ENCODE results near the gene U2AF2.

Gene U2AF2

GRCh38 chr19:55623130-55623529, 31.7 kb upstream of the U2AF2 start:
- Histone ChIP-seq H3K9ac (ENCODE audit: low read length) (peak overlapping the region; percentile 12), H3K36me3 (ENCODE audit: control insufficient read depth, insufficient read depth, low read length, severe bottlenecking) (no peaks in the 10 kb centered on the region), H3K27me3 (replicated peaks; ENCODE audit: control insufficient read depth, insufficient read depth, low read length) (no peaks in the 10 kb centered on the region), H3K9me3 (ENCODE audit: control insufficient read depth, low read length) (no peaks in the 10 kb centered on the region), H3K4me1 (ENCODE audit: control insufficient read depth, insufficient read depth, low read length) (peaks cover 32% of the 10 kb centered on the region), H3K4me3 (ENCODE audit: low read length) (no peak overlapping the region)
- DNase-seq (ENCODE audit: low read depth) = no peak

GRCh38 chr19:55623561-55623960, 31.3 kb upstream of the U2AF2 start:
- Histone ChIP-seq H3K9ac (ENCODE audit: low read length) (peak overlapping the region; percentile 12), H3K27me3 (replicated peaks; ENCODE audit: control insufficient read depth, insufficient read depth, low read length) (no peaks in the 10 kb centered on the region), H3K9me3 (ENCODE audit: control insufficient read depth, low read length) (no peaks in the 10 kb centered on the region), H3K4me1 (ENCODE audit: control insufficient read depth, insufficient read depth, low read length) (peaks cover 29% of the 10 kb centered on the region), H3K36me3 (ENCODE audit: control insufficient read depth, insufficient read depth, low read length, severe bottlenecking) (no peaks in the 10 kb centered on the region), H3K4me3 (ENCODE audit: low read length) (peak overlapping the region; percentile 72)
- DNase-seq (ENCODE audit: low read depth) = no peak

- Histone ChIP-seq H3K9me3 (ENCODE audit: control insufficient read depth, low read length) (no peaks in the 10 kb centered on the region), H3K4me3 (ENCODE audit: low read length) (peak within 1 kb of the TSS; percentile 77), H3K4me1 (ENCODE audit: control insufficient read depth, insufficient read depth, low read length) (peaks cover 22% of the 10 kb centered on the region), H3K27me3 (replicated peaks; ENCODE audit: control insufficient read depth, insufficient read depth, low read length) (no peaks in the 10 kb centered on the region), H3K36me3 (ENCODE audit: control insufficient read depth, insufficient read depth, low read length, severe bottlenecking) (no peaks in the 10 kb centered on the region), H3K9ac (ENCODE audit: low read length) (peak within 1 kb of the TSS; percentile 80)
- DNase-seq (ENCODE audit: low read depth) = peak; percentile 98
Observed at GRCh38 chr19:55624109-55625003, 30.5 kb upstream of the U2AF2 start, which contains the start of gene ZNF784. TSS of gene ZNF784 (minus strand) at chr19:55624566. CDS start at chr19:55624561, 5 bp downstream.

- Histone ChIP-seq H3K9me3 (ENCODE audit: control insufficient read depth, low read length) (no peaks in the 10 kb centered on the region), H3K9ac (ENCODE audit: low read length) (peak overlapping the region; percentile 80), H3K4me1 (ENCODE audit: control insufficient read depth, insufficient read depth, low read length) (peaks cover 16% of the 10 kb centered on the region), H3K36me3 (ENCODE audit: control insufficient read depth, insufficient read depth, low read length, severe bottlenecking) (no peaks in the 10 kb centered on the region), H3K4me3 (ENCODE audit: low read length) (peak overlapping the region; percentile 77), H3K27me3 (replicated peaks; ENCODE audit: control insufficient read depth, insufficient read depth, low read length) (no peaks in the 10 kb centered on the region)
- DNase-seq (ENCODE audit: low read depth) = no peak
Observed at GRCh38 chr19:55625004-55625326, 29.9 kb upstream of the U2AF2 start.

- Histone ChIP-seq H3K27me3 (replicated peaks; ENCODE audit: control insufficient read depth, insufficient read depth, low read length) (no peaks in the 10 kb centered on the region), H3K4me1 (ENCODE audit: control insufficient read depth, insufficient read depth, low read length) (peaks cover 6% of the 10 kb centered on the region), H3K36me3 (ENCODE audit: control insufficient read depth, insufficient read depth, low read length, severe bottlenecking) (no peaks in the 10 kb centered on the region), H3K9me3 (ENCODE audit: control insufficient read depth, low read length) (no peaks in the 10 kb centered on the region), H3K9ac (ENCODE audit: low read length) (no peak overlapping the region), H3K4me3 (ENCODE audit: low read length) (no peak overlapping the region)
- no peak for DNase-seq (ENCODE audit: low read depth)
Observed at GRCh38 chr19:55626350-55626749, 28.5 kb upstream of the U2AF2 start.

- H3K9ac ChIP-seq (ENCODE audit: low read length) = peak overlapping the region; percentile 25
- H3K4me3 ChIP-seq (ENCODE audit: low read length) = no peak overlapping the region
- H3K9me3 ChIP-seq (ENCODE audit: control insufficient read depth, low read length) = no peaks in the 10 kb centered on the region
- H3K4me1 ChIP-seq (ENCODE audit: control insufficient read depth, insufficient read depth, low read length) = peaks cover 24% of the 10 kb centered on the region
- peak; percentile 98 for DNase-seq (ENCODE audit: low read depth)
- H3K27me3 ChIP-seq (replicated peaks; ENCODE audit: control insufficient read depth, insufficient read depth, low read length) = no peaks in the 10 kb centered on the region
- no peaks in the 10 kb centered on the region for H3K36me3 ChIP-seq (ENCODE audit: control insufficient read depth, insufficient read depth, low read length, severe bottlenecking)
Observed at GRCh38 chr19:55632463-55632834, 22.4 kb upstream of the U2AF2 start.

- H3K4me1 ChIP-seq (ENCODE audit: control insufficient read depth, insufficient read depth, low read length) = peaks cover 32% of the 10 kb centered on the region
- H3K9ac ChIP-seq (ENCODE audit: low read length) = peak overlapping the region; percentile 100
- DNase-seq (ENCODE audit: low read depth) = no peak
- peak overlapping the region; percentile 99 for H3K4me3 ChIP-seq (ENCODE audit: low read length)
- H3K36me3 ChIP-seq (ENCODE audit: control insufficient read depth, insufficient read depth, low read length, severe bottlenecking) = peaks cover 3% of the 10 kb centered on the region
- no peaks in the 10 kb centered on the region for H3K27me3 ChIP-seq (replicated peaks; ENCODE audit: control insufficient read depth, insufficient read depth, low read length)
- H3K9me3 ChIP-seq (ENCODE audit: control insufficient read depth, low read length) = no peaks in the 10 kb centered on the region
Observed at GRCh38 chr19:55633861-55634260, 21.0 kb upstream of the U2AF2 start.

GRCh38 chr19:55635334-55635717, 19.5 kb upstream of the U2AF2 start:
- Histone ChIP-seq H3K4me1 (ENCODE audit: control insufficient read depth, insufficient read depth, low read length) (peaks cover 47% of the 10 kb centered on the region), H3K36me3 (ENCODE audit: control insufficient read depth, insufficient read depth, low read length, severe bottlenecking) (peaks cover 3% of the 10 kb centered on the region), H3K9me3 (ENCODE audit: control insufficient read depth, low read length) (no peaks in the 10 kb centered on the region), H3K27me3 (replicated peaks; ENCODE audit: control insufficient read depth, insufficient read depth, low read length) (no peaks in the 10 kb centered on the region), H3K9ac (ENCODE audit: low read length) (peak overlapping the region; percentile 100), H3K4me3 (ENCODE audit: low read length) (peak overlapping the region; percentile 99)
- no peak for DNase-seq (ENCODE audit: low read depth)

- Histone ChIP-seq H3K4me1 (ENCODE audit: control insufficient read depth, insufficient read depth, low read length) (peaks cover 49% of the 10 kb centered on the region), H3K9me3 (ENCODE audit: control insufficient read depth, low read length) (no peaks in the 10 kb centered on the region), H3K9ac (ENCODE audit: low read length) (peak overlapping the region; percentile 100), H3K36me3 (ENCODE audit: control insufficient read depth, insufficient read depth, low read length, severe bottlenecking) (peaks cover 3% of the 10 kb centered on the region), H3K27me3 (replicated peaks; ENCODE audit: control insufficient read depth, insufficient read depth, low read length) (no peaks in the 10 kb centered on the region), H3K4me3 (ENCODE audit: low read length) (peak overlapping the region; percentile 99)
- no peak for DNase-seq (ENCODE audit: low read depth)
Observed at GRCh38 chr19:55635856-55636440, 18.9 kb upstream of the U2AF2 start.

- H3K27me3 ChIP-seq (replicated peaks; ENCODE audit: control insufficient read depth, insufficient read depth, low read length) = no peaks in the 10 kb centered on the region
- peaks cover 3% of the 10 kb centered on the region for H3K36me3 ChIP-seq (ENCODE audit: control insufficient read depth, insufficient read depth, low read length, severe bottlenecking)
- peaks cover 49% of the 10 kb centered on the region for H3K4me1 ChIP-seq (ENCODE audit: control insufficient read depth, insufficient read depth, low read length)
- no peaks in the 10 kb centered on the region for H3K9me3 ChIP-seq (ENCODE audit: control insufficient read depth, low read length)
- no peak overlapping the region for H3K9ac ChIP-seq (ENCODE audit: low read length)
- DNase-seq (ENCODE audit: low read depth) = no peak
- peak overlapping the region; percentile 99 for H3K4me3 ChIP-seq (ENCODE audit: low read length)
Observed at GRCh38 chr19:55636723-55637122, 18.1 kb upstream of the U2AF2 start.

GRCh38 chr19:55637534-55637933, 17.3 kb upstream of the U2AF2 start:
- H3K27me3 ChIP-seq (replicated peaks; ENCODE audit: control insufficient read depth, insufficient read depth, low read length) = no peaks in the 10 kb centered on the region
- H3K4me1 ChIP-seq (ENCODE audit: control insufficient read depth, insufficient read depth, low read length) = peaks cover 53% of the 10 kb centered on the region
- H3K36me3 ChIP-seq (ENCODE audit: control insufficient read depth, insufficient read depth, low read length, severe bottlenecking) = peaks cover 3% of the 10 kb centered on the region
- H3K9me3 ChIP-seq (ENCODE audit: control insufficient read depth, low read length) = no peaks in the 10 kb centered on the region
- no peak overlapping the region for H3K9ac ChIP-seq (ENCODE audit: low read length)
- no peak overlapping the region for H3K4me3 ChIP-seq (ENCODE audit: low read length)
- DNase-seq (ENCODE audit: low read depth) = no peak

Measured in adipocyte (in vitro differentiated cells).